ENCODE data around the gene HIPK4.
"Not testable (repeated sequence)": the region's sequence is repeated elsewhere in the genome, so short reads cannot be mapped to it uniquely, and the experiment has no call there.

HIPK4 gene

DNA sequence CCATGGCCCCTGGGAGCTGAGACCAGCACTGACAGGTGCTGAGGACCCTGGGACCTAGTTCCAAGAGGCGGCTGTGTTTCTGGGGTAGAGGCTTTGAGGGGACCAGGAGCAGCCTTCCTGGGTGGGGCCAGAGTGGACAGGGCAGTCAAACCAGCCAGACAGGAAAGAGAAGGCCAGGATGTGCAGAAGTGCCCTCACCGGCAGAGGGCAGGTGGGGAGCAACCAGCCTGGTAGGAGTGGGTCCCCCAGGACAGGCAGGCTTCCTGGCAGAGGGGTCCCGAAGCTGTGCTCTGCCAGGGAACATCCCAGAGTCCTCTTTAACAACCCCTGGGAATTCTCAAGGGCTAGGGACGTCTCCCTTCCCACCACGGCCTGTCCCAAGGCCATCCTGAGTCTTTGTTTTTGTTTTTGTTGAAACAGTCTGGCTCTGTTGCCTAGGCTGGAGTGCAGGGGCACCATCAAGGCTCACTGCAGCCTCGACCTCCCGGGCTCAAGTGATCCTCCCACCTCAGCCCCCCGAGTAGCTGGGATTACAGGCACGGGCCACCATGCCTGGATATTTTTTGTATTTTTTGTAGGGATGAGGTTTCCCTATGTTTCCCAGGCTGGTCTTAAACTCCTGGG, 3.0 kb upstream of the HIPK4 start:
- DNase-seq: no peak

DNA sequence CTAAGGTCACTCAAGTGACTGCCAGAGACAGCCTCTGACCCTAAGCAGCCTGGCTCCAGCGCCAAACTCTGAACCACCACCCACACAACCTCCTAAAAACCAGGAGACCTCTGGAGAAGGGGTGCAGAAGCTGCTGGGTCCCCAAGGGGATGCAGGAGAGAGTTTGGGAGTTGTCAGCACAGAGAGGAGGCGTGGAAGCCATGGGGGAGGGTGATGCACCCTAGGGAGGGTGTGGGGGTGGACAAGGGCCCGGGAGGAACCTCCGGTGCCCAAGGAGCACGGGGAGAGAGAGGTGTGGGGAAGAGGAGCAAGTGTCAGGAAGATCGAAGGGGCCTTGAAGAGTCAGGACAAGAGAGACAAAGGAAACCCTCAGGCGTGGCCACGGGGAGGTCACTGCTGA, 2.1 kb upstream of the HIPK4 start:
- no peak for DNase-seq

DNA sequence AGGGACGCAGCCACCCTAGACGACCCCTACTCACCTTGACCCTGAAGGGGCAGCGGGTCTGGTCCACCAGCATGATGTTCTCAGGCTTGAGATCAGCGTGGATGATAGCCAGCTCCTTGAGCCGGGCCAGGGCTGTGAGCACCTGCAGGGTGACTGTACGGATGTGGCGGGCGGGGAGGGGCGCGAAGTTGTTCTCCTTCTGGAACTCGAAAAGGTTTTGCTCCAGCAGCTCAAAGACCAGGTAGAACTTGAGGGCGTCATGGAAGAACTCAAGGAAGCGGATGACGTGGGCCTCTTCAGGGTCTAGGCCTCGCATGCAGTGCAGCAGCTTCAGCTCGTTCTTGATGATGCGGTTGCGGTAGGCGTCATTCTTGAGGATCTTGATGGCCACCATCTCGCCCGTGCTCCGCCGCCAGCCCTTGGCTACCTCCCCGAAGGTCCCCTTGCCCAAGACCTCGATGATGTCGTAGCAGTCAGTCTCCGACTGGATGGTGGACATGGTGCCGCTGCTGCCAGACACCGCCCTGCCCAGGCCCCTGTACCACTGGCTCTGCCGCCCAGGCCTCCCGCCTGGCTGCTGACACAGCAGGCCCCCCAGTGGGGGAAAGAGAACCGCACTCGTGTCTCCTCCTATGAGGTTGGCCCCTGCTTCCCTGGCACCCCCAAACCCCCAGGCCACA, 437 bp downstream of the HIPK4 start:
- DNase-seq: no peak

DNA sequence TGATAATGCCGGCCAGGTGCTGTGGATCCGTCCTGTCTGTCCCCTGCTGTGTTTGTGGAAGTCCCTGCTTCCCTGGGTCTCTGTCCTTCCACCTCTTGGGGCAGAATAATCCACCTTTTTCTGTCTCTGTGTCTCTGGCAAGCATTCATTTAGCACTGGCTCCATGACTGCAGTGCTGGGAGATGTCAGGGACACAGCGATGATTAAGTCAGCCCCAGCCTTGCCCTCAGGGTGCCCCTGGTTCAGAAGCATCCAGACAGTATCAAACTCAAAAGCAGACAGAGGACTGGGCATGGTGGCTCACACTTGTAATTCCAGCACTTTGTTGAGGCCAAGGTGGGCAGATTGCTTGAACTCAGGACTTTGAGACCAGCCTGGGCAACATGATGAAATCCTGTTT, 1.5 kb downstream of the HIPK4 start:
- no peak for DNase-seq

DNA sequence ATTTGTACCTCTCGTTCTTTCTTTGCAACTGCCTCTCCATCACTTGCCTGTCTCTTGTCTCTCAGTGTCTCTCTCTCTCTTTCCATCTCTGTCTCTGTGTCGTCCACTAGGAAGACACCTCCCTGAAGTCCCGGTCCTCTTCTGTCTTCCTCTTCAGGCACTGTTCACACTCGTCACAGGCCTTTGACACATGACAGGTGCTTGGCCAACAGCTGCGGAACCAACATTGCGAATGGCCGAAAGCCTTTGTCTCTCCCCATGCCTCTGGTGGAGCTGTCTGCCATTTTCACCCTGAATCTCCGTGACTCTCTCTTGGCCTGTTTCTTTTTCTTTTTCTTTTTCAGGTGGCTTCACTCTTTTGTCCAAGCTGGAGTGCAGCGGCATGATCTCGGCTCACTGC, 2.8 kb downstream of the HIPK4 start:
- no peak for DNase-seq

DNA sequence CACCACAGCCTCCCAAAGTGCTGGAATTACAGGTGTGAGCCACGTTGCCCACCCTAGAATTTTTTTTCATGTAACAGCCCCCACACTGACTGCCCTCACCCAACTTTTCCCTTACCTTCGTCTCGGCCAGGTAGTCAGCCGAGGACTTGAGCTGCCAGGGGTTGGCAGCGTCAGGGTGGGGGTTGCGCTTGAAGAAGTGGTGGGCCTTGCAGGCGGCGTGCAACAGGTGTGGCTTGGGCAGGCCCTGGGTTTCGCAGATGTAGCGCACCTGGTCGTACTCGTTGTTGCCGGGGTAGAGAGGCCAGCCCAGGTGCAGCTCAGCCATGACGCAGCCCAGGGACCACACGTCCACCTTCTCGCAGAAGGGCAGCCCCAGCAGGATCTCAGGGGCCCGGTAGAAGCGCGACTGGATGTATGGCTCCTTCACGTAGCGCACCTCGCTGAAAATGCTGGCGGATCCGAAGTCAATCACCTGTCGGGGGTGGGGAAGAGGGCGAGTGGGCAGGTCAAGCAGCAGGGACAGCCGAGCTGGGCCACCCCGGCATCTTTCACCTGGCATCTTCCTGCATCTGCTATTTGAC, 6.2 kb downstream of the HIPK4 start:
- DNase-seq: no peak

DNA sequence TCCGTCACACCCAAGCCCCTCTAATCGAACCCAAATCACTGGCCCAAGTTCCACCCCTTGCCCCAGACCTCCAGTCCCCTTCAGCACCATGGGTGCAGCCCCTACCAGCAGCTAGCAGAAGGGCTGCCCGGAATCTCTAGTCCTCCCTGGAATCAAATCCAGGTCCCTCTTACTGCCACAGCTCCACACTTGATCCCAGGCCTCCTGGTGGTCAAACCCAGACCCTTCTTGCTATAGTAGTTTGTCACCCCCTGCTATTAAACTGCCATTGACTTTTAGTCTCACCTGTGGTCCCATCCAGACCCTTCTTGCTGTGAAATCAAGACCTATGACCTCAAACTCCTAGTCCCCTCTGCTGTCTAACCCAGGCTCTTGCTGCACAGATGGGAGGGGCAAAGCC, 8.7 kb downstream of the HIPK4 start:
- DNase-seq: no peak

DNA sequence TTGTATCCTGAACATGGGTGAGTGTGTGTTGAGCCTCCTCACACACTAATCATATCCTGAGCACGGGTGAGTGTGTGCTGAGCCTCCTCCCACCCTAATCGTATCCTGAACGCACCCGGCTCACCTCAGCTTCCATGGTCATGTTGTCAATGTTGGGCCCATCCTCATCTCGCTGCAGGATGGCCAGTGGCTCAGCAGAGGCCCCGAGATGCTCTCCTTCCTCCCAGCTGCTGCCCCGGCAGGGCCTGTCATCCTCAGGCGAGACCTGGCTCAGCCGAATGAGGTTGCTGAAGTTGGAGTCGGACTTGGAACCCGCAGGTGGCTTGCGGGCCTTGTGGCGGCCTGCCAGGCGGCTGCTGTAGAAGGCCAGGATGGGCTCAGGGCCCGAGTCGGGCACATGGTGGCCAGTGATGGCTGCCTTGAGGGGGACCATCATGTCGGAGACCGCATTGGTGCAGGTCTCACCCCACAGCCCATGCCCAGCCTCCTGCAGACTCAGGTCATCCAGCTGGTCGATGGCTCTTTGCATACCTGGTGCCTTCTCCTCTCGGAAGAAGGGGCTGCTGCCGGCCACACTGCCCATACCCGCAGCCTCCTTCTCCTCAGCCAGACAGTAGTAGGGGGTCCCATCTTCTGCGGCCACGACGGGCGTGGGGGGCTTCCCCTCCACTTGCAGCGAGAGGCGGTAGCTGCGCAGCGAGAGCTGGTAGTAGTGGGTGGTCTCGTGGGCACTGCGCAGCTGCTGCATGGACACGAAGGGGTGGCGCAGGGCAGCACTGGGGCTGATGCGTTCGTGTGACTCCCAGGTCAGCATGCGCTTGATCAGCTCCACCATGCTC, 9.6 kb downstream of the HIPK4 start:
- no peak for DNase-seq

DNA sequence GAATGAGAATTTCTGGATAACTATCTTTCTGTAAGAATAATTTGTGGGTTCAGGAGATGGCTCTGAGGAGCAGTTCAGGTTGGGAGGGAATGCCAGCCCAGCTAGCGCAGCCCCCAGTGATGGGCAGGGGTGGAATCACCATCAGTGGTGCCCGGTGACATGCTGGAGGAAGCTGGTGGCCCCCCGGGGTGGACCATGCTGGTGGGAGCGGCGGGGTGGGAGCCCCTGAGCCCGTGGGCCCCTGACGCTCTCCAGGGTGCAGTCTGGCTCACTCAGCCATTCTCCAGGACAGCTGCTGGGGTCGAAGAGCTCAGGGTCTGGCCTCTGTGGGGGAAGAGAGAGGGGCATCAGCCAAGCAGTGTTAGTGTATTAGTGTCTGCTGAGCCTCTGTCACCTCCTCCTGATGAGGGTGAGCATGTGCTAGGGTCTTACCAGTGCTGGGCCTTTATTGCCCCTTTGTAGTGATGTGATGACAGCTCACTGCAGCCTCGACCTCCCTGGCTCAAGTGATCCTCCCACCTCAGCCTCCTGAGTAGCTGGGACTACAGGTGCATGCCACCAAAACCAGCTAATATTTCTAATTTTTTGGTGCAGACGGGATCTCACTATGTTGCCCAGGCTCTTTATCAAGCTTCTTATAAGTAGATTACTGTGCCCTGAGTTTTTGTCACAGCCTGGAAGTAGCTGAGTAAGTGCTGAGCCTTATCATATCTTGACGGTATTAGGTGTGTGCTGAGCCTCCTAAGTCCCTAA, 10.4 kb downstream of the HIPK4 start:
- DNase-seq: no peak

DNA sequence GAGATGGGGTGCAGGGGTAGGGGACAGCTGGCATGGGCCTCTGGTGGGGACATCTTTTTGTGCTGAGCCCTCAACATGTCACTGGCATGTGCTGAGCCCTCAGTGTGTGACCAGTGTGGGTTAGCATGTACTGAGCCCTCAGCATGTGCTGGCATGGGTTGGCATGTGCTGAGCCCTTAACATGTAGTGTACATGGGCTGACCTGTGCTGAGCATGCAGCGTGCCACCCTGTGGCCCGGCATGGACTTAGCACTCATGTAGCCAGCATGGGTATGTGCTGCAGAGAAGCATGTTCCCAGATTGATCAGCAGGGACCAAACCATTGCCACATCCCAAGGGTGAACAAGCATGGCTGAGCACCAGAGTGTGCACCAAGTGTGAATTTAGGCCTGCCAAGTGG, 11.5 kb downstream of the HIPK4 start:
- no peak for DNase-seq

DNA sequence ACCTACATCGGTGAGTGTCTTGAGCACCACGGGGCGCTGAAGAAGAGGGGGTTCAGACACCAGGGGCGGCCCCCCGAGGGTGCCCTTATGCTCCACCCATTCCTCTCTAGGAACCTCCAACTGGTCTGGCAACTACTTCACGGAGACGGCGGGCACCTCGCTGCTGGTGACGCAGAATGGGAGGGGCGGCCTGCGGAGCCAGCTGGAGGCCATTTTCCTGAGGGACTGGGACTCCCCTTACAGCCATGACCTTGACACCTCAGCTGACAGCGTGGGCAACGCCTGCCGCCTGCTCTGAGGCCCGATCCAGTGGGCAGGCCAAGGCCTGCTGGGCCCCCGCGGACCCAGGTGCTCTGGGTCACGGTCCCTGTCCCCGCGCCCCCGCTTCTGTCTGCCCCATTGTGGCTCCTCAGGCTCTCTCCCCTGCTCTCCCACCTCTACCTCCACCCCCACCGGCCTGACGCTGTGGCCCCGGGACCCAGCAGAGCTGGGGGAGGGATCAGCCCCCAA, 12.1 kb downstream of the HIPK4 start:
- DNase-seq: no peak

DNA sequence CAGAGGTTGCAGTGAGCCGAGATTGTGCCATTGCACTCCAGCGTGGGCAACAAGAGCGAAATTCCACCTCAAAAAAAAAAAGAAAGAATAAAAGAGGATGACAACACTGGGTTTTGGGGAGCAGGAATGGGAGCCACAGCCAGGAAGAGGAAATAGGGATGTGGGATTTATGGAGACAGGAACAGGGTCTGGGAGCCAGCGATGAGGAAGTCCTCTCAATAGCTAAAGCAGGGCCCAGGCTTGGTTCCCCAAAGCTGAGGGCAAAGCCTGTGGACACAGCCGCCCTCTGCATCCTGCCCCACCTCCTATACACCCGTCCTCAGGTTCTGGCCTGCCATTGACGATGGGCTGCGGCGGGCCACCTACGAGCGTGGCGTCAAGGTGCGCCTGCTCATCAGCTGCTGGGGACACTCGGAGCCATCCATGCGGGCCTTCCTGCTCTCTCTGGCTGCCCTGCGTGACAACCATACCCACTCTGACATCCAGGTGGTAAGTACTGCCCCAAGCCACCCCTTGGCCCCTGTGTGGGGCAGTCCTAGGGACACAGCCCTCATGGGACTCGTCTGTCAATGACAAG, 13.6 kb downstream of the HIPK4 start:
- no peak for DNase-seq

DNA sequence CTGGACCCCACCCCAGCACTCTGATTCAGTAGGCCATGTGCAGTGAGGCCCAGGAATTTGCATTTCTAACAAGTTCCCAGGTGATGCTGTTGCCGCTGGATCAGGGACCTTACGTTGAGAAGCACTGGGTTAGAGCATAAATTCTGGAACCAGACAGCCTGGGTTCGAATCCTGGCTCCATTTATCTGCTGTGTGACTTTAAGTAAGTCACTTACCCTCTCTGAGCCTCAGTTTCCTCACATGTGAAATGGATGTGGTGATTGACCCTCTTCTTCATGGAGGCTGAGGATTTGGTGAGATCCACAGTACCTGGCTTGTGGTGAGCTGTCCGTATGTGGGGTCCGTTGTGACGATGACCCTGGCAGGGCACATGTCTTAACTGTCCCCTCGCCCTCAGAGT, 15.9 kb downstream of the HIPK4 start:
- no peak for DNase-seq

DNA sequence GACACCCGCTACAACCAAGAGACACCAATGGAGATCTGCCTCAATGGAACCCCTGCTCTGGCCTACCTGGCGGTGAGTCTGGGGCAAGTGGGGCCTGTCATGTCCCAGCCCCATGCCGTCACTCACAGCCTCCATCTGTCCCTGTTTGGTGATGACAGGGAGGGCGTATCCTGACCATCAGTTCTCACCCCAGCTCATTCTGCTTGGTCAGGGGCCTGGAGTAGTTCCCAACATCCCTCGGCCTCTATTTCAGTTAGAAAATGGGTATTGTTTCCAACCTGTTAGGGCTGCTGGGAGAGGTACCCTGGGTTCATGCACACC, 18.2 kb downstream of the HIPK4 start:
- no peak for DNase-seq

DNA sequence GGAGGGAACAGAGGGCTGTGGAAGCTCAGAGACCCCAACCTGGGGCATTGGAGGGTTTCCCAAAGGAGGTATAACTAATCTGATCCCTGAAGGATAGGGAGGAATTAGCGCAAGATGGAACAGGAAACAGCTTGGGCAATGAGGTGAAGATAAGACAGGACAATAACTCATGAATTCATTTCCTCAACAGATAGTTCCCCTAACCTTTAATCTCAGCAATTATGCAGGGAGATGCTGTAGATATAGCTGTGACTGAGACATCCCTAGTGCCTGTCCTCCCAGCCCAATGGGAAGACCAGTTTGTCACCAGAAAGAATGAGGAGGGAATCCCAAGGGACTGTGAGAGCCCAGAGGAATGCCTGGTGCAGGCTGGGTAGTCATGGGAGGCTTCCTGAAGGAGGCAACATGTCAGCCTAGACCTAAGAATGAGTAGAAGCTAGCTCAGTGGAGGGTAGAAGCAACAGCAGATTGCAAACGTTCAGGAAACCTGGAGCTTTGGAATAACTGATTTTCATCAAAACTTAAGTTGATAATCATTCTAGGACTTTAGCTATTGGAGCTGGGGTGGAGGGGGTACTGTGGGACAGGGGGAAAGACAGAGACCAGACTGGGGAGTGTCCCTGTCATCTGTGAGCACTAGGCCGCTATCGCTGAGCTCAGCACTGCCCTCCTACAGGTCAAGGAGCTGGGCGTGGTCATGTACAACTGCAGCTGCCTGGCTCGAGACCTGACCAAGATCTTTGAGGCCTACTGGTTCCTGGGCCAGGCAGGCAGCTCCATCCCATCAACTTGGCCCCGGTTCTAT, 18.8 kb downstream of the HIPK4 start:
- no peak for DNase-seq

DNA sequence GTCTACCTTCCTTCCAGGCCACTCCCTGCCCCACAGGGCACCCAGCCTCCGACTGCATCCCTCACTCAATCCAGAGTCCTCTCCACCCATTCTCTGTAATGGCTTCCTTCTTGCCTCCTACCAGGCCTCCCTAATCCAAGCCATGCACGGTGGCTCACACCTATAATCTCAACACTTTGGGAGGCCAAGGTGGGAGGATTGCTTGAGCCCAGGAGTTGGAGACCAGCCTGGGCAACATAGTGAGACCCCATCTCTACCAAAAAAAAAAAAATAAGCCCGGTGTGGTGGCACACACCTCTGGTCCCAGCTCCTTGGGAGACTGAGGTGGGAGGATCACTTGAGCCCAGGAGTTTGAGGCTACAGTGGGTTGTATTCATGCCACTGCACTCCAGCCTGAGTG, 19.7 kb downstream of the HIPK4 start:
- not testable (repeated sequence) for DNase-seq

DNA sequence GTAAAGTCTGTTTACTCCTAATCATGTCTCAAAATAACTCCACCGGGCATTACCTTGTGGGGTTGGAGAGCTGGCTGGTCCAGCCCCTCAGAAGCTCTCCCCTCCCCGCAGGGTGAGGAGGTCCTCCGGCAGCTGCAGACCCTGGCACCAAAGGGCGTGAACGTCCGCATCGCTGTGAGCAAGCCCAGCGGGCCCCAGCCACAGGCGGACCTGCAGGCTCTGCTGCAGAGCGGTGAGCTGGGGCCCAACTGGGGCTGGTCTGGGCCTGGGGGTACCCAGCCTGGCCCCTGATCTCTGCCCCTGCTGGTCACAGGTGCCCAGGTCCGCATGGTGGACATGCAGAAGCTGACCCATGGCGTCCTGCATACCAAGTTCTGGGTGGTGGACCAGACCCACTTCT, 20.2 kb downstream of the HIPK4 start:
- no peak for DNase-seq

DNA sequence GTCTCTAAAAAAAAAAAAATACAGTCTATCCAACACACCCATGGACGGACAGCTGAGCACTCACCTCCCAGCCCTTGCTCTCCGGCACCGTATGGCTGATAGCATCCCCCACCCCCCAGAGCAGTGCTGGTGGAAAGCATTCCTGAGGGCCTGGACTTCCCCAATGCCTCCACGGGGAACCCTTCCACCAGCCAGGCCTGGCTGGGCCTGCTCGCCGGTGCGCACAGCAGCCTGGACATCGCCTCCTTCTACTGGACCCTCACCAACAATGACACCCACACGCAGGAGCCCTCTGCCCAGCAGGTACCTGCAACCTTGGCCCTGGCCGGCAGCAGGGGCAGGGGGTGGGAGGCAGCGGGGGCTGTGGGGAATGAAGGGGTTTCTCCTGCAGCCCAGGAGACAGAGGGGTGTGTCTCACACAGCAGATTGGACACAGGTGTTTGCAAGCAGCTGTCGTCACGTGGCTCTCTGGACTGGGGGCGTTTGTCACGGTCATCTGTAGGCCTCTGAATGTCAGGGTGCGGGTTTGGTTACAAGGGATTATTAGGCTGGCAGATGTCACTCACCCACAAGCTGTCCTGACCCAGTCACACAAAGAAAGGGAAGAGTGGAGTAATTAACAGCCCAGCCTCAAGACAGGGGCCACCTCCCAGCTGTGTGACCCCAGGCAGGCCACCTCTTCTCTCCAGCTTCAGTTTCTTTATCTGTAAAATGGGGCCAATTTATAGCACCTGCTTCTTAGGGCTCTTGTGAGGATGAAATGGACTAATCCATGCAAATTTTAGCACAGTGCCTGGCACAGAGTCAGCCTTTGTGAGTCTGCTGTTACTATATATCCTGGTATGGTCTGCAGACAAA, 22.2 kb downstream of the HIPK4 start:
- DNase-seq: no peak

DNA sequence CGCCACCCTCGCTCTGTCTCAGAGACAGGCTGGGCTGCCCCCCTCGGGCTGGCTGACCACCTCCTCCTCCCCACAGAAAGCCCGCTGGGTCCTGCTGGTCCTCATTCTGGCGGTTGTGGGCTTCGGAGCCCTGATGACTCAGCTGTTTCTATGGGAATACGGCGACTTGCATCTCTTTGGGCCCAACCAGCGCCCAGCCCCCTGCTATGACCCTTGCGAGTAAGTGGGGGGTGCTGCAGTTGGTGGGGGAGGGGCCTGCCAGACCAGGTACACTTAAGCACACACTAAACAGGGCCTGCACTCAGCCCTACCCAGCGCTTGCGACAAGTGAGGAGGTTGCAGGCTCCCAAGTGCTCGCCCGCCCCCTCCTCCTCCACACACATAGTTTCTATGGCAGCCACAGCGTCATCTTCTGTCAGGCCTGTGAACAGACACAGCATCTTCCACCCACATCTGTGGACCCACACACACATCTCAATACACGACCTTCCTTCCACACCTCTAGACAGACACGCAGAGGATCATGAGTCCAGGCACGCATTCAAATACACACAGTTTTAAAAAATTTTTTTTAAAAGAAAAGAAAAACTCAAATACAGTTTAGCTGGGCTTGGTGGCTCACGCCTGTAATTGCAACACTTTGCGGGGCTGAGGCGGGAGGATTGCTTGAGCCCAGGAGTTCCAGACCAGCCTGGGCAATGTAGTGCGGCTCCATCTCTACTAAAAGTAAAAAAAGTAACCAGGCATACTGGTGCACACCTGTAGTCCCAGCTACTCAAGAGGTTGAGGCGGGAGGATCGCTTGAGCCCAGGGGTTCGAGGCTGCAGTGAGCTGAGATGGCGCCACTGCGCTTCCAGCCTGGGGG, 23.1 kb downstream of the HIPK4 start:
- DNase-seq: no peak

Data from T-helper 2 cell (primary cell).